Ascending aorta (tissue), 2 donors: Measurements from ENCODE around the gene SCAMP3. TPM values are rescaled to one million over a fixed set of nuclear protein-coding genes. Genes with fewer than 3 reads are reported as not detected.

Experiments used
- DNase-seq, 2 donors: peaks; one replicate each; pipeline ENCODE4 v3.0.0-alpha.2; 2019; ENCODE audit warnings: low spot score in 2 of 2
- H3K27ac ChIP-seq, 2 donors: fragments of 200-600 bp; sonication (generic); one replicate each; pipeline ENCODE4 v1.5.1; 2016 to 2017; ENCODE audit warnings: mild to moderate bottlenecking in 1 of 2
- H3K27me3 ChIP-seq: fragments of 200-600 bp; sonication (generic); one replicate; pipeline ENCODE4 v1.5.1; 2017
- H3K36me3 ChIP-seq, 2 donors: fragments of 200-600 bp; sonication (generic); one replicate each; pipeline ENCODE4 v1.5.1; 2016
- H3K4me1 ChIP-seq, 2 donors: fragments of 200-600 bp; sonication (generic); one replicate each; pipeline ENCODE4 v1.5.1; 2016 to 2017; ENCODE audit warnings: mild to moderate bottlenecking in 1 of 2
- H3K4me3 ChIP-seq, 2 donors: fragments of 200-600 bp; sonication (generic); one replicate each; pipeline ENCODE4 v1.5.1; 2016 to 2017; ENCODE audit warnings: mild to moderate bottlenecking in 1 of 2
- H3K9me3 ChIP-seq, 2 donors: fragments of 200-600 bp; sonication (generic); one replicate each; pipeline ENCODE4 v1.5.1; 2016
- intact Hi-C: fragments of 100-400 bp; cut with DNase I; formaldehyde crosslinking; loops from one replicate; pipeline ENCODE4 v1.15.1; 2023
- total RNA-seq: library from RNA; depleted of rRNA; stranded (reverse); fragments of >200 nt; gene quantifications from one replicate; pipeline ENCODE4 v1.1.0, GENCODE V29; 2016
- TF ChIP-seq, protein P1 (sequence below), 3 experiments: fragments of 200-600 bp in 2 of 3; fragments of 450-650 bp in 1 of 3; sonication (generic) in 2 of 3; IDR thresholded peaks; one replicate each; pipeline ENCODE4 v1.5.1; 2016 to 2019; ENCODE audit warnings: antibody characterized with exemption in 3 of 3, mild to moderate bottlenecking in 1 of 3, moderate library complexity in 1 of 3

Gene SCAMP3
- total RNA-seq, 1 donor from 2014 or later, result 63.6 TPM

DNA sequence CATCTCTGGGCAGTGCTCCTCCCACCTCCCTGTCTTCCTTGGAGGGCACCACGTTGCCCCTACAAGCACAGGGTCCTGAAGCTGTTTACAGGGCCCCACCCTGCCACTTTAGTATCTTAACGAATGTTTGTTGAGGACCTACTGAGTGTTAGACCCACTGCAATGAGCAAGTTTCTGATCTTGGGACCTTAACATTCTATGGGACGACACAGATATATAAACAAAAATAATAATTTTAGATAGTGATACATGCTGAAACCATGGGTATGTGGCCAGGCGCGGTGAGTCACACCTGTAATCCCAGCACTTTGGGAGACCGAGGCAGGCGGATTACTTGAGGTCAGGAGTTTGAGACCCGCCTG, 17.0 kb downstream of the SCAMP3 start:
- Histone ChIP-seq H3K36me3 (peaks cover 15 to 17% of the 10 kb centered on the region in 2 donors), H3K27ac (peak overlapping the region; percentile 83 to 92), H3K27me3 (no peaks in the 10 kb centered on the region), H3K4me3 (peak overlapping the region; percentile 69 to 80), H3K4me1 (peaks cover 3 to 30% of the 10 kb centered on the region in 2 donors), H3K9me3 (no peaks in the 10 kb centered on the region)
- no peak for DNase-seq
- TF ChIP-seq, protein P1, sequence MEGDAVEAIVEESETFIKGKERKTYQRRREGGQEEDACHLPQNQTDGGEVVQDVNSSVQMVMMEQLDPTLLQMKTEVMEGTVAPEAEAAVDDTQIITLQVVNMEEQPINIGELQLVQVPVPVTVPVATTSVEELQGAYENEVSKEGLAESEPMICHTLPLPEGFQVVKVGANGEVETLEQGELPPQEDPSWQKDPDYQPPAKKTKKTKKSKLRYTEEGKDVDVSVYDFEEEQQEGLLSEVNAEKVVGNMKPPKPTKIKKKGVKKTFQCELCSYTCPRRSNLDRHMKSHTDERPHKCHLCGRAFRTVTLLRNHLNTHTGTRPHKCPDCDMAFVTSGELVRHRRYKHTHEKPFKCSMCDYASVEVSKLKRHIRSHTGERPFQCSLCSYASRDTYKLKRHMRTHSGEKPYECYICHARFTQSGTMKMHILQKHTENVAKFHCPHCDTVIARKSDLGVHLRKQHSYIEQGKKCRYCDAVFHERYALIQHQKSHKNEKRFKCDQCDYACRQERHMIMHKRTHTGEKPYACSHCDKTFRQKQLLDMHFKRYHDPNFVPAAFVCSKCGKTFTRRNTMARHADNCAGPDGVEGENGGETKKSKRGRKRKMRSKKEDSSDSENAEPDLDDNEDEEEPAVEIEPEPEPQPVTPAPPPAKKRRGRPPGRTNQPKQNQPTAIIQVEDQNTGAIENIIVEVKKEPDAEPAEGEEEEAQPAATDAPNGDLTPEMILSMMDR (IDR thresholded peaks at IDR 0.05), result no peak
- intact Hi-C loops, result loop anchor here (2.0 kb wide), 1 partner anchor 18 kb away; no protein-coding TSS in a partner anchor

- H3K4me3 ChIP-seq, result peak overlapping the region; percentile 69 to 80
- H3K36me3 ChIP-seq, result peaks cover 15 to 17% of the 10 kb centered on the region in 2 donors
- peaks cover 3 to 28% of the 10 kb centered on the region in 2 donors for H3K4me1 ChIP-seq
- H3K27me3 ChIP-seq, result no peaks in the 10 kb centered on the region
- DNase-seq, result peak; percentile 97 to 99
- H3K9me3 ChIP-seq, result no peaks in the 10 kb centered on the region
- TF ChIP-seq, protein P1 (IDR thresholded peaks at IDR 0.05), result peak; percentile 27 to 99 (median 58)
- H3K27ac ChIP-seq, result peak overlapping the region; percentile 83 to 92
- intact Hi-C loops, result loop anchor here (1.0 to 2.0 kb wide), 3 partner anchors 18 to 319 kb away; partner anchors contain the start of gene THBS3
These were observed 17.6 kb downstream of the SCAMP3 start for GRCh38 chr1:155244368-155245162.

DNA sequence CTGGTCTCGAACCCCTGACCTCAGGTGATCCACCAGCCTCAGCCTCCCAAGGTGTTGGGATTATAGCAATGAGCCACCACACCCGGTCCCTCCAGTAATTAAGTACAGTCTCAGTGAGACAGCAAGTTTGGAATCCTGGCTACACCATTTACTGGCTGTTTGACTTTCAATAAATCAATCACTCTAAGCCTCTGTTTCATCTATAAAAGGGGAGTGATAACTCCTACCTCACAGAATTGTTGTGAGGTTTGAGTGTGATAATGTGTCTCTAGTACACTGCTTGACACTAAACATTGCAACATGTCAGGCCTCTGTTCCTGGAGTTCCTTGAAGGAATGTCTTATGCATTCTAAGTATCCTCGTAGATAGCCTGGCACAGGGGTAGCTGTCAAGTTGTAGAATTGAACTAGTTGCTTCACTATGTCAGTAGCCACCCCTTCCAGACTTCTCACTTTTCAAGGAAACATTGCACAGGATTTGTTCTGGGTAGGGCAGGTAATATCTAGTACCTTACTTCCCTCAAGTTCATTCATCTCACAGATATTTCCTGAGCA, 19.3 kb downstream of the SCAMP3 start:
- peak overlapping the region; percentile 69 to 80 for H3K4me3 ChIP-seq
- peaks cover 11% of the 10 kb centered on the region in 2 donors for H3K36me3 ChIP-seq
- intact Hi-C loops, result no loop called here
- no peak for DNase-seq
- peak overlapping the region; percentile 83 to 92 for H3K27ac ChIP-seq
- H3K9me3 ChIP-seq, result no peaks in the 10 kb centered on the region
- TF ChIP-seq, protein P1 (IDR thresholded peaks at IDR 0.05), result no peak
- peaks cover 3 to 28% of the 10 kb centered on the region in 2 donors for H3K4me1 ChIP-seq
- H3K27me3 ChIP-seq, result no peaks in the 10 kb centered on the region

DNA sequence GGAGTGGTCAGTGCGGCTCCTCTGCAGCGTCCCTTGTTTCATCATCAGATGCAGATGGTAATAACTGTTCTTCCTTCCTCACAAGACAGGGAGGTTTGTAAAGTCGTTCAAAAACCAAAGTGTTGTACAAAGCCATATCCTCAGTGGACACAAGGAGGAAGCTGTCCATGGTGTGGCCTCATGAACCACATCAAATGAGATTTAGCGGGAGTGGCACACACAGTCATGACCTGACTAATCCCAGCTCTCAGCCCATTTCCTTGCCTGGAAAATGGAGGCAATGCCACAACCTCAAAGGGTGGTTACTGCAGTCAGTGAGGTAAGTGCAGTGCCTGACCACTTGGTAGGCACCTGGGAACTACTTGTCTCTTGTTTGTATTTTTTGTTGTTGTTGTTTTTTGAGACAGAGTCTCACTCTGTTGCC, 20.3 kb downstream of the SCAMP3 start:
- no peak for DNase-seq
- no peak overlapping the region for H3K27ac ChIP-seq
- intact Hi-C loops, result no loop called here

GRCh38 chr1:155241069-155241679, 21.0 kb downstream of the SCAMP3 start:
- intact Hi-C loops, result no loop called here
- DNase-seq, result peak in 1 of 2 donors; percentile 87
- no peaks in the 10 kb centered on the region for H3K9me3 ChIP-seq
- peak overlapping the region in 1 of 2 donors; percentile 46 for H3K27ac ChIP-seq
- H3K4me3 ChIP-seq, result peak overlapping the region; percentile 54 to 65
- TF ChIP-seq, protein P1 (IDR thresholded peaks at IDR 0.05), result no peak
- H3K4me1 ChIP-seq, result peaks cover 3 to 28% of the 10 kb centered on the region in 2 donors
- H3K36me3 ChIP-seq, result peaks cover 18% of the 10 kb centered on the region in 2 donors
- no peaks in the 10 kb centered on the region for H3K27me3 ChIP-seq

More for the DNA sequence above, 20.3 kb downstream of the SCAMP3 start:
- Histone ChIP-seq H3K27me3 (no peaks in the 10 kb centered on the region), H3K36me3 (peaks cover 11% of the 10 kb centered on the region in 2 donors), H3K9me3 (no peaks in the 10 kb centered on the region), H3K4me3 (no peak overlapping the region), H3K4me1 (peaks cover 3 to 28% of the 10 kb centered on the region in 2 donors)
- TF ChIP-seq, protein P1 (IDR thresholded peaks at IDR 0.05), result no peak
